A673 (cell line): ENCODE results near the gene FBXL2. TPM values are rescaled to one million over a fixed set of nuclear protein-coding genes. Genes with fewer than 3 reads are reported as not detected.

ENCODE experiments used
- BruUV-seq: library from RNA; stranded (reverse); fragments of 400-500 nt; replicated peaks from 2 replicates; lab custom pipeline; 2021; lab: Mats Ljungman, UMichigan
- CTCF ChIA-PET: fragments of 300-600 bp; sonication (Branson Sonifier 250); formaldehyde crosslinking; loops from one replicate; lab custom pipeline; 2022; ENCODE audit warnings: antibody characterized with exemption; lab: Charles Lee
- POLR2A ChIA-PET: fragments of 300-600 bp; sonication (Branson Sonifier 250); formaldehyde crosslinking; loops from one replicate; lab custom pipeline; 2022; ENCODE audit warnings: antibody characterized with exemption; ENCODE audit not compliant: low non-redundant PET; lab: Charles Lee
- DNase-seq: peaks from one replicate; pipeline ENCODE4 v3.0.0-alpha.2; 2015; ENCODE audit warnings: low spot score
- H3K27ac ChIP-seq: fragments of 200-600 bp; sonication (generic); 2 replicates; pipeline ENCODE4 v1.5.1; 2016; ENCODE audit warnings: mixed run types, low read depth, mild to moderate bottlenecking, mixed read lengths, antibody characterized with exemption, low read length; ENCODE audit not compliant: poor library complexity, severe bottlenecking
- H3K27me3 ChIP-seq: fragments of 200-600 bp; sonication (generic); replicated peaks from 2 replicates; pipeline ENCODE4 v1.6.1; 2017; ENCODE audit warnings: mixed run types, low read depth, mild to moderate bottlenecking, mixed read lengths, antibody characterized with exemption, low read length; ENCODE audit not compliant: insufficient read depth, poor library complexity
- H3K36me3 ChIP-seq: fragments of 200-600 bp; sonication (generic); 2 replicates; pipeline ENCODE4 v1.6.1; 2016; ENCODE audit warnings: mixed run types, mild to moderate bottlenecking, mixed read lengths, antibody characterized with exemption, low read length; ENCODE audit not compliant: insufficient read depth, poor library complexity, severe bottlenecking
- H3K4me1 ChIP-seq: fragments of 200-600 bp; sonication (generic); 2 replicates; pipeline ENCODE4 v1.6.1; 2017; ENCODE audit warnings: mixed run types, mild to moderate bottlenecking, mixed read lengths, antibody characterized with exemption, low read length; ENCODE audit not compliant: insufficient read depth, poor library complexity, severe bottlenecking
- H3K4me3 ChIP-seq: fragments of 200-600 bp; sonication (generic); 2 replicates; pipeline ENCODE4 v1.5.1; 2016; ENCODE audit warnings: low read depth, mixed run types, mild to moderate bottlenecking, mixed read lengths, low read length; ENCODE audit not compliant: poor library complexity, severe bottlenecking
- H3K9me3 ChIP-seq: fragments of 200-600 bp; sonication (generic); 2 replicates; pipeline ENCODE4 v1.6.1; 2016; ENCODE audit warnings: mixed run types, low read depth, mild to moderate bottlenecking, mixed read lengths, antibody characterized with exemption, low read length; ENCODE audit not compliant: poor library complexity, severe bottlenecking
- EZH2 ChIP-seq: fragments of 200-600 bp; sonication (generic); IDR thresholded peaks from 2 replicates; pipeline ENCODE4 v1.6.1; 2017; ENCODE audit warnings: borderline replicate concordance, low read depth, mild to moderate bottlenecking, mixed read lengths, antibody characterized with exemption, low read length; ENCODE audit not compliant: poor library complexity, severe bottlenecking
- intact Hi-C: fragments of 100-400 bp; cut with micrococcal nuclease; formaldehyde crosslinking; loops from one replicate; pipeline ENCODE4 v1.10.0; 2022; ENCODE audit not compliant: unreplicated experiment
- total RNA-seq: library from RNA; stranded (reverse); gene quantifications from 2 replicates; pipeline ENCODE4 v1.2.3, GENCODE V29; 2021
- TF ChIP-seq, protein P1 (sequence below): fragments of 300-800, 200-600 bp; sonication (generic); conservative IDR thresholded peaks from 2 replicates; pipeline ENCODE4 v1.5.1; 2017; ENCODE audit warnings: low read depth, mild to moderate bottlenecking, antibody characterized with exemption, low read length, moderate library complexity, mixed read lengths

The FBXL2 gene
- total RNA-seq, 1 experiment from 2014 or later, result 7.8 TPM

DNA sequence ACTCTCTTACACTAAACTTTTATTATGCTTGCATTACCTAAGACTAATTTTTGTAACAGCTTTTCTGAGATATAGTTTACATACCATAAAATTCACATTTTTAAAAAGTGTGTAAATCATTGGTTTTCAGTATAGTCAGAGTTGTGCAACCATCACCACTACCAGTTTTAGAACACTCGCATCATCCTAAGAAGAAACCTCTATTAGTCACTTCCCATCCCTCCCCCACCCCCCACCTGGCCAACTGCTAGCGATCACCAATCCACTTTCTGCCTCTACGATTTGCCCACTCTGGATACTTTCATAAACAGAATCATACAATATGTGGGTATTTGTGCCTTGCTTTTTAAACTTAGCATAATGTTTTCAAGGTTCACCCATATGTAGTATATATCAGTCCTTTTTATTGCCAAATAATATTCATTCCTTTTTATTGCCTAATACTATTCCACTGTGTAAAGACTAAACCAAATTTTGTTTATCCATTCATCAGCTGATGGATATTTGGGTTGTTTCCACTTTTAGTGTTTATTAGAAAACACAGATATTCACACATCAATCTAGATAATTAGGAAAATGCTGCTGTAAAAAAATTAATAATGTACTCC lies 139.9 kb downstream of the FBXL2 start:
- ChIA-PET CTCF (interaction anchor here (0.6 kb wide), 1 partner anchor 9 kb away, joined by 3 read pairs; no protein-coding TSS in a partner anchor), POLR2A (no interaction called here)
- Histone ChIP-seq H3K27ac (no peak overlapping the region), H3K4me3 (no peak overlapping the region), H3K36me3 (peaks cover 17% of the 10 kb centered on the region), H3K9me3 (no peaks in the 10 kb centered on the region), H3K27me3 (no peaks in the 10 kb centered on the region), H3K4me1 (no peaks in the 10 kb centered on the region)
- DNase-seq, result no peak
- no peak for TF ChIP-seq EZH2
- TF ChIP-seq, protein P1, sequence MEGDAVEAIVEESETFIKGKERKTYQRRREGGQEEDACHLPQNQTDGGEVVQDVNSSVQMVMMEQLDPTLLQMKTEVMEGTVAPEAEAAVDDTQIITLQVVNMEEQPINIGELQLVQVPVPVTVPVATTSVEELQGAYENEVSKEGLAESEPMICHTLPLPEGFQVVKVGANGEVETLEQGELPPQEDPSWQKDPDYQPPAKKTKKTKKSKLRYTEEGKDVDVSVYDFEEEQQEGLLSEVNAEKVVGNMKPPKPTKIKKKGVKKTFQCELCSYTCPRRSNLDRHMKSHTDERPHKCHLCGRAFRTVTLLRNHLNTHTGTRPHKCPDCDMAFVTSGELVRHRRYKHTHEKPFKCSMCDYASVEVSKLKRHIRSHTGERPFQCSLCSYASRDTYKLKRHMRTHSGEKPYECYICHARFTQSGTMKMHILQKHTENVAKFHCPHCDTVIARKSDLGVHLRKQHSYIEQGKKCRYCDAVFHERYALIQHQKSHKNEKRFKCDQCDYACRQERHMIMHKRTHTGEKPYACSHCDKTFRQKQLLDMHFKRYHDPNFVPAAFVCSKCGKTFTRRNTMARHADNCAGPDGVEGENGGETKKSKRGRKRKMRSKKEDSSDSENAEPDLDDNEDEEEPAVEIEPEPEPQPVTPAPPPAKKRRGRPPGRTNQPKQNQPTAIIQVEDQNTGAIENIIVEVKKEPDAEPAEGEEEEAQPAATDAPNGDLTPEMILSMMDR, result no peak
- BruUV-seq, result no TSS peak
- intact Hi-C loops, result no loop called here

DNA sequence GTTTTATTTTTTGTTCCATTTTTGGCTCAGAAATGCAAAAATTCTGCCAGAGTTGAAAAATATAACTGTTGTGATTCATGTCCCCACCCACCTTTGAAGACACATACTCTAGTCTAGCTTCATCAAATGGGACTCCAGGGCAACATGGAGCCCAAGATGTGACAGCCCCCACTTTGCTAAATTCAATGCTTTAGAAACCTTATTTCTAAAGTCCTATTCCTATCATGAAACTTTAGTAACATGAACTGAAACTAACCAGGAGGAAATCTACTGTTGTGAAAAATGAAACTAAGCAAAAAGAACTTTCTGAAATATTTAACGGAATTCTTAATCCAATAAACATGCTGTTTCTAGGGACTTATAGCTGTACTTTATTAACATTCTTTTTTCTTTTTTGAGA lies 142.7 kb downstream of the FBXL2 start:
- no peak for DNase-seq
- H3K27ac ChIP-seq, result no peak overlapping the region
- POLR2A ChIA-PET, result no interaction called here
- intact Hi-C loops, result no loop called here
- H3K4me1 ChIP-seq, result peaks cover 5% of the 10 kb centered on the region
- peaks cover 26% of the 10 kb centered on the region for H3K36me3 ChIP-seq
- no TSS peak for BruUV-seq
- no peaks in the 10 kb centered on the region for H3K27me3 ChIP-seq
- TF ChIP-seq, protein P1, result no peak
- no peak for TF ChIP-seq EZH2
- H3K4me3 ChIP-seq, result no peak overlapping the region
- no peaks in the 10 kb centered on the region for H3K9me3 ChIP-seq
- CTCF ChIA-PET, result interaction anchor here (0.6 to 0.7 kb wide), 2 partner anchors 82 to 463 kb away, joined by 3 to 6 read pairs; no protein-coding TSS in a partner anchor

DNA sequence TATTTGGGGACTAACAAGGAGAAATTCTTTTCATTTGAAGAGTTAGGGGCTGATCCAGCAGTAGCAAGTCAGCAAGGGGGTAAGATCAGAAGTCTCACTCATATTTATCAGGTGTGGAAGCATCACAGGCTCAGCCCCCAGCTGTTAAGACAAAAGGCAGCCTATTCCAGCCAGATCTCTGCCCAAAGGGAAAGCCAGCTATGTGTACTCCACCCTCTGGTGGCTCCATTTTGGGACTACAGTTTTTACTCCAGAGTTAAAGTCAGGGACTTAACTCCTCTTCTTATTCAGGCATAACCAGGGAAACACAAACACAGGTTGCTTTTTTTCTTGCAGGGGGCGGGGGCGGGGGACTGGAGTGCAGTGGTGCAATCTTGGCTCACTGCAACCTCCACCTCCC lies 143.7 kb downstream of the FBXL2 start:
- no peak for TF ChIP-seq EZH2
- TF ChIP-seq, protein P1, result no peak
- CTCF ChIA-PET, result no interaction called here

More for the DNA sequence above, 143.7 kb downstream of the FBXL2 start:
- Histone ChIP-seq H3K36me3 (peaks cover 23% of the 10 kb centered on the region), H3K27me3 (no peaks in the 10 kb centered on the region), H3K4me1 (peaks cover 13% of the 10 kb centered on the region), H3K4me3 (no peak overlapping the region), H3K27ac (no peak overlapping the region), H3K9me3 (no peaks in the 10 kb centered on the region)
- BruUV-seq, result no TSS peak
- POLR2A ChIA-PET, result no interaction called here
- intact Hi-C loops, result no loop called here
- no peak for DNase-seq
